ENCODE measurements around the gene FGA.

- TF ChIP-seq EZH2 (optimal IDR thresholded peaks at IDR 0.05; ENCODE audit: low read depth, low read length) (no peak), CTCF (IDR thresholded peaks at IDR 0.05; ENCODE audit: low read length) (no peak), EZH2phosphoT487 (IDR thresholded peaks at IDR 0.05; ENCODE audit: low read length) (no peak)
Measured at GRCh38 chr4:154545689-154546088, 44.9 kb downstream of the FGA start.

All from MM.1S (cell line).